ENCODE measurements around the gene SQSTM1. TPM values are rescaled to one million over a fixed set of nuclear protein-coding genes. Genes with fewer than 3 reads are reported as not detected.
A peak's percentile ranks its signal among the peaks of the same experiment; 100 is the strongest.

The SQSTM1 gene
- total RNA-seq, 1 donor from 2014 or later = 297 TPM

GRCh38 chr5:179817470-179817840 lies 3.2 kb upstream of the SQSTM1 start:
- Mint-ChIP-seq H3K4me3 (ENCODE audit: unreplicated experiment) (peak overlapping the region; percentile 28), H3K4me1 (ENCODE audit: low read depth) (peaks cover 36% of the 10 kb centered on the region), H3K27me3 (ENCODE audit: low read depth) (no peaks in the 10 kb centered on the region), H3K27ac (ENCODE audit: unreplicated experiment) (no peak overlapping the region), H3K9me3 (ENCODE audit: low read depth) (no peaks in the 10 kb centered on the region), H3K36me3 (ENCODE audit: low read depth) (peaks cover 5% of the 10 kb centered on the region)
- DNase-seq (ENCODE audit: low spot score) = no peak
- TF ChIP-seq, protein P1, sequence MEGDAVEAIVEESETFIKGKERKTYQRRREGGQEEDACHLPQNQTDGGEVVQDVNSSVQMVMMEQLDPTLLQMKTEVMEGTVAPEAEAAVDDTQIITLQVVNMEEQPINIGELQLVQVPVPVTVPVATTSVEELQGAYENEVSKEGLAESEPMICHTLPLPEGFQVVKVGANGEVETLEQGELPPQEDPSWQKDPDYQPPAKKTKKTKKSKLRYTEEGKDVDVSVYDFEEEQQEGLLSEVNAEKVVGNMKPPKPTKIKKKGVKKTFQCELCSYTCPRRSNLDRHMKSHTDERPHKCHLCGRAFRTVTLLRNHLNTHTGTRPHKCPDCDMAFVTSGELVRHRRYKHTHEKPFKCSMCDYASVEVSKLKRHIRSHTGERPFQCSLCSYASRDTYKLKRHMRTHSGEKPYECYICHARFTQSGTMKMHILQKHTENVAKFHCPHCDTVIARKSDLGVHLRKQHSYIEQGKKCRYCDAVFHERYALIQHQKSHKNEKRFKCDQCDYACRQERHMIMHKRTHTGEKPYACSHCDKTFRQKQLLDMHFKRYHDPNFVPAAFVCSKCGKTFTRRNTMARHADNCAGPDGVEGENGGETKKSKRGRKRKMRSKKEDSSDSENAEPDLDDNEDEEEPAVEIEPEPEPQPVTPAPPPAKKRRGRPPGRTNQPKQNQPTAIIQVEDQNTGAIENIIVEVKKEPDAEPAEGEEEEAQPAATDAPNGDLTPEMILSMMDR (IDR thresholded peaks at IDR 0.05) = no peak

- Mint-ChIP-seq H3K4me3 (ENCODE audit: unreplicated experiment) (peak overlapping the region; percentile 69), H3K36me3 (ENCODE audit: low read depth) (peaks cover 5% of the 10 kb centered on the region), H3K27ac (ENCODE audit: unreplicated experiment) (peak overlapping the region; percentile 98), H3K27me3 (ENCODE audit: low read depth) (no peaks in the 10 kb centered on the region), H3K9me3 (ENCODE audit: low read depth) (no peaks in the 10 kb centered on the region), H3K4me1 (ENCODE audit: low read depth) (peaks cover 43% of the 10 kb centered on the region)
- no peak for DNase-seq (ENCODE audit: low spot score)
- TF ChIP-seq, protein P1 (IDR thresholded peaks at IDR 0.05) = no peak
Observed at GRCh38 chr5:179817890-179818745, 2.6 kb upstream of the SQSTM1 start.

DNA sequence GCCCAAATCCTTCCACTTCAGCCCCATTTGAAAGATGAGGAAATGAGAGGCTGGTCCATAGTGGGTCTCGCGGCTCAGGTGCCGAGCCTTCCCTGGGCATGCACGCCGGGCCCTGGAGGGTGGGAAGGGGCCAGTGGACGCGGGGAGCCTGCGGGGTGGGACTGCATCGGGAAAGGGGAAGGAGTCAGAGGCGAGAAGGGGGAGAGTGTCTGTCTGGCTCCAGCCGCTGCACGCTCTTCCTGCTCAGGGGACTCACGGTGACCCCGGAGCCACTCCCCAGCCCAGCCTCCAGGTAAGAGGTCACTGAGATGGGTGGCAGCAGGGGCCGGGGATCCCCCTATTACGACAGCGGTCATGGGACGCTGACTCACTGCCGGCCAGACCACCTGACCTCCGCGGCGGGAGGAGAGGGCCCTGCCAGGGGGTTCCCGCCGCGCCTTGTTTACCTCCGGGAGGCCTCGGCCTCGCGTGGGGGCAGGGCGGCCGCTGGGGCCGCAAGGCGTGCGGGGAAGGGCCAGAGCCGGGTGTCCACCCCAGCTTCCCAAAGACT lies 1.9 kb upstream of the SQSTM1 start:
- peak; percentile 97 for DNase-seq (ENCODE audit: low spot score)
- peak overlapping the region; percentile 69 for H3K4me3 Mint-ChIP-seq (ENCODE audit: unreplicated experiment)
- peaks cover 8% of the 10 kb centered on the region for H3K36me3 Mint-ChIP-seq (ENCODE audit: low read depth)
- H3K27me3 Mint-ChIP-seq (ENCODE audit: low read depth) = no peaks in the 10 kb centered on the region
- H3K27ac Mint-ChIP-seq (ENCODE audit: unreplicated experiment) = peak overlapping the region; percentile 98
- TF ChIP-seq, protein P1 (IDR thresholded peaks at IDR 0.05) = no peak
- no peaks in the 10 kb centered on the region for H3K9me3 Mint-ChIP-seq (ENCODE audit: low read depth)
- peaks cover 48% of the 10 kb centered on the region for H3K4me1 Mint-ChIP-seq (ENCODE audit: low read depth)

GRCh38 chr5:179819296-179820126 lies 1.2 kb upstream of the SQSTM1 start:
- no peaks in the 10 kb centered on the region for H3K27me3 Mint-ChIP-seq (ENCODE audit: low read depth)
- peak; percentile 95 for DNase-seq (ENCODE audit: low spot score)
- H3K4me3 Mint-ChIP-seq (ENCODE audit: unreplicated experiment) = peak overlapping the region; percentile 74
- H3K4me1 Mint-ChIP-seq (ENCODE audit: low read depth) = peaks cover 52% of the 10 kb centered on the region
- TF ChIP-seq, protein P1 (IDR thresholded peaks at IDR 0.05) = no peak
- peaks cover 10% of the 10 kb centered on the region for H3K36me3 Mint-ChIP-seq (ENCODE audit: low read depth)
- H3K27ac Mint-ChIP-seq (ENCODE audit: unreplicated experiment) = peak overlapping the region; percentile 98
- H3K9me3 Mint-ChIP-seq (ENCODE audit: low read depth) = no peaks in the 10 kb centered on the region

- TF ChIP-seq, protein P1 (IDR thresholded peaks at IDR 0.05) = no peak
- H3K36me3 Mint-ChIP-seq (ENCODE audit: low read depth) = peaks cover 16% of the 10 kb centered on the region
- no peaks in the 10 kb centered on the region for H3K27me3 Mint-ChIP-seq (ENCODE audit: low read depth)
- H3K9me3 Mint-ChIP-seq (ENCODE audit: low read depth) = no peaks in the 10 kb centered on the region
- peak overlapping the region; percentile 74 for H3K4me3 Mint-ChIP-seq (ENCODE audit: unreplicated experiment)
- peaks cover 58% of the 10 kb centered on the region for H3K4me1 Mint-ChIP-seq (ENCODE audit: low read depth)
- no peak for DNase-seq (ENCODE audit: low spot score)
- H3K27ac Mint-ChIP-seq (ENCODE audit: unreplicated experiment) = peak overlapping the region; percentile 98
Observed at GRCh38 chr5:179820127-179820482, 600 bp upstream of the SQSTM1 start.

Data from chondrocyte (in vitro differentiated cells).